K562 (cell line): ENCODE data around the gene INPPL1. TPM values are rescaled to one million over a fixed set of nuclear protein-coding genes. Genes with fewer than 3 reads are reported as not detected.

Source experiments
- ATAC-seq: fragments of 200-7000 bp; cut with Tn5 transposase; 3 replicates; pipeline ENCODE4 v1.9.1; 2020; ENCODE audit warnings: moderate library complexity
- BruUV-seq: library from RNA; stranded (reverse); fragments of 400-500 nt; replicated peaks from 2 replicates; lab custom pipeline; 2021; lab: Mats Ljungman, UMichigan
- CTCF ChIA-PET: fragments of 300-600 bp; formaldehyde crosslinking; extraction: SDS; loops from one replicate; lab custom pipeline; 2021; ENCODE audit warnings: low intra/inter-chr PET ratio; lab: Yijun Ruan, JAX
- POLR2A ChIA-PET: fragments of 300-600, 350-650 bp; sonication (Branson Sonifier 250); formaldehyde crosslinking; extraction: SDS; loops from one replicate; lab custom pipeline; 2021; ENCODE audit warnings: antibody characterized with exemption, inconsistent platforms; lab: Yijun Ruan, JAX
- DNase-seq, 4 experiments: peaks; one replicate each; pipeline versions ENCODE4 v3.0.0 to v3.0.0-alpha.2; 2011 to 2018; ENCODE audit warnings: low spot score in 3 of 4, mixed read lengths in 3 of 4; ENCODE audit errors: extremely low read depth in 1 of 4
- FAIRE-seq: peaks from 2 replicates; lab custom pipeline; 2011; peaks lifted over from hg19 to GRCh38; lab: Jason Lieb, UNC
- H2AFZ ChIP-seq: 2 replicates; pipeline ENCODE4 v1.6.0; 2011; ENCODE audit warnings: low read depth, low read length, control low read depth, inconsistent platforms
- H3K27ac ChIP-seq: fragments of 200-600 bp; 3 replicates; pipeline ENCODE4 v1.8.0; 2011; ENCODE audit warnings: low read depth, mild to moderate bottlenecking, control low read depth, inconsistent platforms, low read length, moderate library complexity, mixed read lengths; ENCODE audit errors: extremely low read depth
- H3K27me3 ChIP-seq, 2 experiments: fragments of 300-600 bp in 1 of 2; 2 replicates in 1 of 2; 3 replicates in 1 of 2; pipeline versions ENCODE4 v1.6.0 to v1.8.0; 2011; ENCODE audit warnings: inconsistent platforms in 2 of 2, low read length in 2 of 2, mild to moderate bottlenecking in 1 of 2, mixed read lengths in 1 of 2, moderate library complexity in 1 of 2; ENCODE audit not compliant: control insufficient read depth in 2 of 2, insufficient read depth in 2 of 2
- H3K36me3 ChIP-seq: fragments of 300-600 bp; 3 replicates; pipeline ENCODE4 v1.8.0; 2011; ENCODE audit warnings: mild to moderate bottlenecking, low read length, inconsistent platforms; ENCODE audit not compliant: control insufficient read depth, insufficient read depth
- H3K4me1 ChIP-seq, 2 experiments: fragments of 200-600 bp in 1 of 2; replicated peaks in 1 of 2; 2 replicates in 1 of 2; 3 replicates in 1 of 2; pipeline versions ENCODE4 v1.5.1 to v1.8.0; 2011; ENCODE audit warnings: inconsistent platforms in 2 of 2, low read length in 2 of 2, mild to moderate bottlenecking in 1 of 2, mixed read lengths in 1 of 2, moderate library complexity in 1 of 2; ENCODE audit not compliant: control insufficient read depth in 2 of 2, insufficient read depth in 2 of 2
- H3K4me2 ChIP-seq: 2 replicates; pipeline ENCODE4 v1.6.1; 2011; ENCODE audit warnings: low read length, control low read depth, inconsistent platforms, mixed read lengths; ENCODE audit not compliant: insufficient read depth
- H3K4me3 ChIP-seq: fragments of 200-600 bp; sonication (generic), shearing (Covaris generic); 2 replicates; pipeline ENCODE4 v1.5.1; 2016; ENCODE audit warnings: control low read depth, inconsistent platforms
- H3K79me2 ChIP-seq: fragments of 200-600 bp; 3 replicates; pipeline ENCODE4 v1.8.0; 2011; ENCODE audit warnings: low read length, inconsistent platforms; ENCODE audit not compliant: control insufficient read depth, insufficient read depth
- H3K9ac ChIP-seq, 2 experiments: 2 replicates each; pipeline versions ENCODE4 v1.6.0 to v1.6.1; 2011; ENCODE audit warnings: low read depth in 2 of 2, low read length in 2 of 2, control low read depth in 1 of 2, inconsistent platforms in 1 of 2, mild to moderate bottlenecking in 1 of 2, mixed read lengths in 1 of 2; ENCODE audit not compliant: insufficient read depth in 1 of 2
- H3K9me1 ChIP-seq: one replicate; pipeline ENCODE4 v1.6.0; 2011; ENCODE audit warnings: inconsistent platforms, mild to moderate bottlenecking, low read length, moderate library complexity; ENCODE audit not compliant: control insufficient read depth, insufficient read depth
- H3K9me3 ChIP-seq: replicated peaks from 2 replicates; pipeline ENCODE4 v1.5.1; 2011; ENCODE audit warnings: low read depth, low read length, inconsistent platforms; ENCODE audit not compliant: control insufficient read depth, insufficient read depth
- H4K20me1 ChIP-seq: replicated peaks from 2 replicates; pipeline ENCODE4 v1.6.1; 2011; ENCODE audit warnings: low read length, inconsistent platforms, mixed read lengths; ENCODE audit not compliant: control insufficient read depth, insufficient read depth
- ATF3 ChIP-seq, 2 experiments: fragments of 450-650 bp in 1 of 2; sonication (generic) in 1 of 2; formaldehyde crosslinking in 1 of 2; IDR thresholded peaks in 1 of 2; conservative IDR thresholded peaks in 1 of 2; 2 replicates each; pipeline versions ENCODE4 v1.6.1 to v1.8.1; 2016 to 2023; ENCODE audit warnings: mild to moderate bottlenecking in 2 of 2, moderate library complexity in 2 of 2, inconsistent platforms in 1 of 2, missing genetic modification reagents in 1 of 2
- CBX1 ChIP-seq: sonication (generic); IDR thresholded peaks from 2 replicates; pipeline ENCODE4 v1.6.1; 2016; ENCODE audit warnings: antibody characterized with exemption, low read depth, mild to moderate bottlenecking
- EGR1 ChIP-seq: fragments of 450-650 bp; conservative IDR thresholded peaks from 2 replicates; pipeline ENCODE4 v1.6.1; 2017; ENCODE audit warnings: mild to moderate bottlenecking
- FOXJ3 ChIP-seq: sonication (generic); formaldehyde crosslinking; IDR thresholded peaks from 2 replicates; pipeline ENCODE4 v1.4.0; 2020; ENCODE audit warnings: mild to moderate bottlenecking, missing genetic modification reagents
- LCOR ChIP-seq: sonication (generic); formaldehyde crosslinking; IDR thresholded peaks from 2 replicates; pipeline ENCODE4 v1.8.0; 2022; ENCODE audit warnings: mild to moderate bottlenecking, missing genetic modification reagents
- RBFOX2 ChIP-seq: fragments of 200-400 bp; formaldehyde crosslinking; IDR thresholded peaks from 2 replicates; pipeline ENCODE4 v1.6.1; 2017; ENCODE audit warnings: low read depth, mild to moderate bottlenecking, low read length, moderate library complexity
- RFX1 ChIP-seq: fragments of 450-650 bp; IDR thresholded peaks from 2 replicates; pipeline ENCODE4 v1.6.1; 2016; ENCODE audit warnings: mild to moderate bottlenecking, moderate library complexity
- SMAD4 ChIP-seq: fragments of 250-450 bp; sonication (Bioruptor Pico); conservative IDR thresholded peaks from 2 replicates; pipeline ENCODE4 v1.8.0; 2021; ENCODE audit warnings: inconsistent platforms, mild to moderate bottlenecking, moderate library complexity
- SRF ChIP-seq, 2 experiments: fragments of 250-450, 450-650 bp in 1 of 2; sonication (Bioruptor Pico) in 1 of 2; sonication (generic) in 1 of 2; formaldehyde crosslinking; IDR thresholded peaks; 2 replicates each; pipeline versions ENCODE4 v1.5.0 to v1.5.1; 2020 to 2022; ENCODE audit warnings: mild to moderate bottlenecking in 1 of 2, missing genetic modification reagents in 1 of 2
- TAF9B ChIP-seq: fragments of 450-650 bp; IDR thresholded peaks from 2 replicates; pipeline ENCODE4 v1.6.1; 2018; ENCODE audit warnings: mild to moderate bottlenecking; ENCODE audit not compliant: partially characterized antibody
- ZBTB33 ChIP-seq: sonication (generic); formaldehyde crosslinking; IDR thresholded peaks from 2 replicates; pipeline ENCODE4 v1.8.1; 2023; ENCODE audit warnings: mild to moderate bottlenecking, missing genetic modification reagents
- ZNF263 ChIP-seq: sonication (generic); formaldehyde crosslinking; IDR thresholded peaks from 2 replicates; pipeline ENCODE4 v1.8.0; 2022; ENCODE audit warnings: mild to moderate bottlenecking, missing genetic modification reagents, borderline replicate concordance
- ZNF324 ChIP-seq: fragments of 250-450 bp; sonication (Bioruptor Pico); IDR thresholded peaks from 2 replicates; pipeline ENCODE4 v1.4.0; 2020; ENCODE audit warnings: mild to moderate bottlenecking
- ZNF511 ChIP-seq: sonication (generic); formaldehyde crosslinking; IDR thresholded peaks from 2 replicates; pipeline ENCODE4 v1.8.0; 2022; ENCODE audit warnings: mild to moderate bottlenecking, missing genetic modification reagents
- ZNF57 ChIP-seq: fragments of 450-650 bp; formaldehyde crosslinking; IDR thresholded peaks from 2 replicates; pipeline ENCODE4 v1.4.0; 2020; ENCODE audit warnings: mild to moderate bottlenecking, moderate library complexity
- ZNF717 ChIP-seq: fragments of 250-450 bp; sonication (Bioruptor Pico); IDR thresholded peaks from 2 replicates; pipeline ENCODE4 v1.5.0; 2021
- WGBS: fragments of 100-300 bp; shearing (Covaris generic); methylation state at CpG from one replicate; pipeline ENCODE4 v1.1.6; 2016; ENCODE audit warnings: low coverage, mixed read lengths; ENCODE audit not compliant: insufficient coverage; ENCODE audit errors: missing lambda C conversion rate; 5-methylcytosine and 5-hydroxymethylcytosine counted together
- in situ Hi-C: fragments of 300-500 bp; cut with MboI; formaldehyde crosslinking; loops from 4 replicates; pipeline ENCODE4 v1.15.0; 2018; ENCODE audit warnings: inconsistent platforms, mixed read lengths
- intact Hi-C: fragments of 100-400 bp; cut with micrococcal nuclease; formaldehyde crosslinking; loops from 2 replicates; pipeline ENCODE4 v1.14.2; 2022
- polyA plus RNA-seq, 8 experiments: library from polyadenylated mRNA; depleted of rRNA in 4 of 8; stranded (reverse) in 5 of 8; unstranded in 3 of 8; fragments of >200 nt; fragmentation: Nextera tagmentation in 2 of 8; fragmentation: Illumina TruSeq in 1 of 8; extraction: Ambion mirVana in 2 of 8; extraction: Trizol in 1 of 8; gene quantifications; 2 replicates each; pipeline versions ENCODE4 v1.2.1 to v1.2.3, GENCODE V29; 2011 to 2014; ENCODE audit warnings: inconsistent platforms in 1 of 8, missing spikeins in 1 of 8
- total RNA-seq, 7 experiments: library from RNA; depleted of rRNA in 6 of 7; stranded (reverse); fragments of >200 nt in 6 of 7; fragmentation: Illumina TruSeq in 2 of 7; extraction: Trizol in 2 of 7; gene quantifications; 2 replicates each; pipeline versions ENCODE4 v1.2.1 to v1.2.3, GENCODE V29; 2011 to 2021; ENCODE audit warnings: low replicate concordance in 1 of 7

Gene INPPL1
- total and polyA plus RNA-seq, 9 of the 15 experiments (the other 6 are each of a cell fraction or from before 2014, with no cell fraction given) = 0.55 to 137 (median 61.6) TPM

GRCh38 chr11:72238492-72239312 lies 14.1 kb downstream of the INPPL1 start:
- WGBS = 85% methylated on average over 23 of the region's 28 CpGs
- TF ChIP-seq ZNF717 (CRISPR knock-in tag) (no peak), RFX1 (peak; percentile 96), ZBTB33 (CRISPR knock-in tag) (peak; percentile 87), SRF (CRISPR knock-in tag; IDR thresholded peaks at IDR 0.05) (peak in 1 of 2 experiments; percentile 73; a peak in 1 of 4 replicates), TAF9B (no peak), RBFOX2 (peak; percentile 6; the same call in 1 of the 2 replicates), ZNF263 (no peak), EGR1 (peak; percentile 24; the same call in 1 of the 2 replicates), FOXJ3 (CRISPR knock-in tag) (no peak), ZNF511 (no peak), ZNF57 (CRISPR knock-in tag) (no peak), LCOR (0 out of 2 replicates have a peak, but pooled peaks have one; percentile 39), ZNF324 (CRISPR knock-in tag) (no peak), ATF3 (IDR thresholded peaks at IDR 0.05) (no peak), ATF3 (CRISPR knock-in tag; conservative IDR thresholded peaks at IDR 0.05) (no peak), CBX1 (no peak), SMAD4 (CRISPR knock-in tag) (no peak)

More at GRCh38 chr11:72238492-72239312, 14.1 kb downstream of the INPPL1 start:
- Histone ChIP-seq H3K27me3 (no peaks in the 10 kb centered on the region), H3K4me2 (no peak overlapping the region), H3K27ac (no peak overlapping the region), H2AFZ (no peak overlapping the region), H3K79me2 (no peaks in the 10 kb centered on the region), H3K9me1 (no peaks in the 10 kb centered on the region), H3K9me3 (no peaks in the 10 kb centered on the region), H4K20me1 (no peaks in the 10 kb centered on the region), H3K9ac (no peak overlapping the region), H3K36me3 (peaks cover 50% of the 10 kb centered on the region), H3K4me1 (peaks cover 0 to 28% of the 10 kb centered on the region in 2 experiments; a peak in 2 of 5 replicates), H3K4me3 (no peak overlapping the region)
- DNase-seq = no peak
- intact Hi-C loops = loop anchor here (5.0 kb wide), 2 partner anchors 56 to 194 kb away; partner anchors contain the start of gene CLPB
- 0 out of 3 replicates have a peak, but pooled peaks have one; percentile 4 for ATAC-seq
- TSS peak; percentile 55 for BruUV-seq
- POLR2A ChIA-PET = interaction anchor here (0.6 to 1.3 kb wide), 10 partner anchors 8 to 195 kb away, joined by 3 to 9 read pairs (median 4); no protein-coding TSS in a partner anchor
- in situ Hi-C loops = no loop called here
- CTCF ChIA-PET = interaction anchor here (1.1 to 1.4 kb wide), 2 partner anchors 213 to 214 kb away, joined by 3 read pairs; no protein-coding TSS in a partner anchor
- no peak for FAIRE-seq
